Central memory CD8-positive, alpha-beta T cell (primary cell): ENCODE measurements around the gene ARRDC3.
"Not testable (repeated sequence)": the region's sequence is repeated elsewhere in the genome, so short reads cannot be mapped to it uniquely, and the experiment has no call there.

Experiments used
- ATAC-seq: fragments of 150-1000 bp; cut with Tn5 transposase; replicated peaks from 2 replicates; pipeline ENCODE4 v1.10.0; 2022; ENCODE audit warnings: mild to moderate bottlenecking, moderate FRiP score, moderate number of reproducible peaks; ENCODE audit not compliant: poor library complexity, severe bottlenecking; ENCODE audit errors: extremely low read depth
- DNase-seq, 2 donors: peaks; one replicate each; pipeline ENCODE4 v3.0.0; 2021; ENCODE audit warnings: low spot score in 2 of 2
- H3K27ac Mint-ChIP-seq: one replicate; pipeline ENCODE4 v1.8.0; 2022; ENCODE audit warnings: low read depth, mild to moderate bottlenecking, moderate library complexity, mixed read lengths
- H3K27me3 Mint-ChIP-seq: one replicate; pipeline ENCODE4 v1.8.0; 2022; ENCODE audit warnings: mixed read lengths
- H3K36me3 Mint-ChIP-seq: one replicate; pipeline ENCODE4 v1.8.0; 2022; ENCODE audit warnings: mild to moderate bottlenecking, moderate library complexity, mixed read lengths; ENCODE audit not compliant: insufficient read depth
- H3K4me1 Mint-ChIP-seq: one replicate; pipeline ENCODE4 v1.8.0; 2022; ENCODE audit warnings: mixed read lengths
- H3K4me3 Mint-ChIP-seq: one replicate; pipeline ENCODE4 v1.8.0; 2022; ENCODE audit warnings: mild to moderate bottlenecking, moderate library complexity, mixed read lengths
- H3K9me3 Mint-ChIP-seq: one replicate; pipeline ENCODE4 v1.8.0; 2022; ENCODE audit warnings: mixed read lengths

ARRDC3 gene

DNA sequence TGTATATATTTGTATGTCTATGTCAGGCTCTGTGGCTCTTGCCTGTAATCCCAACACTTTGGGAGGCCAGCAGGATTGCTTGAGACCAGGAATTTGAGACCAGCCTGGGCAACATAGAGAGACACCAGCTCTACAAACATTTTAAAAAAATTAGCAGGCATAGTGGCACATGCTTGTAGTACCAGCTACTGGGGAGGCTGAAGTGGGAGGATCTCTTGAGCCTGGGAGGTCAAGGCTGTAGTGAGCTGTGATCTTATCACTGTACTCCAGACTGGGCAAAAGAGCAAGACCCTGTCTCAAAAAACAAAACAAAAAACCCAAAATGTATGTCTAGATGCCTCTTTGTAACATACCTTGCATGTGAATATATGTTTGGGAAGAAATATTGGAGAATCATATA lies 15.8 kb downstream of the ARRDC3 start:
- peaks cover 16% of the 10 kb centered on the region for H3K4me1 Mint-ChIP-seq
- ATAC-seq (no peak), DNase-seq (no peak)
- H3K4me3 Mint-ChIP-seq = no peak overlapping the region
- no peaks in the 10 kb centered on the region for H3K27me3 Mint-ChIP-seq
- peaks cover 51% of the 10 kb centered on the region for H3K36me3 Mint-ChIP-seq
- no peak overlapping the region for H3K27ac Mint-ChIP-seq
- no peaks in the 10 kb centered on the region for H3K9me3 Mint-ChIP-seq

DNA sequence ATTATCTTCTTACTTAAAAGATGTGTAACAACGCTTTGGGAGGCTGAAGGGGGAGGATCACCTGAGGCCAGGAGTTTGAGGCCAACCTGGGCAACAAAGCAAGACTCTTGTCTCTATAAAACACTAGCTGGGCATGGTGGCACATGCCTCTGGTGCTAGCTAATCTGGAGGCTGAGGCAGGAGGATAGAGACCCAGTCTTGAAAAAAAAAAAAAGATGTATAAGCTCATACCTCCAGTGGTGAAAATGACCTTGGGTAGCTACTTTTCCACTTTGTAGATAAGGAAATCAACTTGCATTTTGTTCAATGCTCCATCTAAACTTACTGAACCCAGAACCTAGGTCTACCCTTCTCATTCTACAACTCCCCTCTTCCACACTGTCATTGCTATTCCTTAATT lies 16.6 kb downstream of the ARRDC3 start:
- DNase-seq = no peak
- Mint-ChIP-seq H3K9me3 (peaks cover 5% of the 10 kb centered on the region), H3K4me3 (no peak overlapping the region), H3K36me3 (peaks cover 43% of the 10 kb centered on the region), H3K27me3 (no peaks in the 10 kb centered on the region), H3K4me1 (peaks cover 21% of the 10 kb centered on the region), H3K27ac (peak overlapping the region; percentile 67)
- ATAC-seq = no peak

DNA sequence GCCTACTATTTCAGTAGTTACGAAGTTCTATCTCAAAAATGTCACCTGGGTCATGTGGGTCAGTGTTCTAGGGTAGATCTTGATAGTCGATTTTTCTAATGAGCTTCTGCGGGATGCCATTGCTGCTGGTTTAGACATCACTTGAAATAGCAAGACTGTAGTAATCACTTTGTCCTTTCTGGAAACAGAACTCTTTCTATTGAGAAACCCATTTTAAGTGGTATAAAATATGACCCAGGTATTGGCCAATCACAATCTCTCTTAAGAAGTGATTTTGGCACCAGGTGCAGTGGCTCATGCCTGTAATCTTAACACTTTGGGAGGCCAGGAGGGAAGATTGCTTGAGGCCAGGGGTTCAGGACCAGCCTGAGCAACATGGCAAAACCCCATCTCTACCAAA lies 17.6 kb downstream of the ARRDC3 start:
- H3K27ac Mint-ChIP-seq = no peak overlapping the region
- DNase-seq = no peak
- peaks cover 13% of the 10 kb centered on the region for H3K9me3 Mint-ChIP-seq
- no peak for ATAC-seq
- H3K27me3 Mint-ChIP-seq = no peaks in the 10 kb centered on the region
- peaks cover 32% of the 10 kb centered on the region for H3K36me3 Mint-ChIP-seq
- H3K4me3 Mint-ChIP-seq = no peak overlapping the region
- peaks cover 21% of the 10 kb centered on the region for H3K4me1 Mint-ChIP-seq

DNA sequence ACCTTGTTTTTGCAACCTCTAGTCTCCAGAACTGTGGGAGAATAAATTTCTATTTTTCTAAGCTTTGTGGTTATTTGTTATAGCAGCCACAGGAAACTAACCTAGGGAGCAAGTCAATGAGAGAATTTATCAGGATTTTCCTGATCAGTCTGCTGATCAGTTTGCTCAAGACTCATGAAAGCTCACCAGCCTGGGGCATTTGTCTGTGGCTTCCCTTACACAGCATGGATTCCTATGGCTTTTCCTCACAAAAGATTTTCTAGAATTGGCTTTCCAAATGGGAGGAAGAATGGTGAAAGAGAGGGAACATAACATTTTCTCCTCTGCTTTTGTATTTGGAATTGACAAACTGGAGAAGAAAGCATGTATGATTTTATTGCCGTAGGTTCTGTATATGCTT lies 20.2 kb downstream of the ARRDC3 start:
- peaks cover 14% of the 10 kb centered on the region for H3K36me3 Mint-ChIP-seq
- peaks cover 13% of the 10 kb centered on the region for H3K9me3 Mint-ChIP-seq
- DNase-seq (no peak), ATAC-seq (no peak)
- H3K27ac Mint-ChIP-seq = no peak overlapping the region
- no peak overlapping the region for H3K4me3 Mint-ChIP-seq
- H3K27me3 Mint-ChIP-seq = no peaks in the 10 kb centered on the region
- H3K4me1 Mint-ChIP-seq = peaks cover 11% of the 10 kb centered on the region

DNA sequence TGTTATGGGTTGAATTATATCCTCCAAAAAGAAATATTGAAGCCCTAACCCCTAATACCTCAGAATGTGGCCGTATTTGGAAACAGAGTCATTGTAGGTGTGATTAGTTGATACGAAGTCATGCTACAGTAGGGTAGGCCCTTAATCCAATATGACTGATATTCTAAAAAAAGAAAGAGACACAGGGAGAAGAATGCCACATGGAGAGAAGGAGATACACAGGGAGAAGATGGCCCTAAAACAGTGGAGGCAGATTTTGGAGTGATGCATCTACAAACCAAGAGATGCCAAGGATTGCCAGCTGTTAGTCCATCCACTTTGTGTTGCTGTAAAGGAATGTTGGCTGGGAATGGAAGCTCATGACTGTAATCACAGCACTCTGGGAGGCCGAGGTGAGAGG lies 21.3 kb downstream of the ARRDC3 start:
- Mint-ChIP-seq H3K27me3 (no peaks in the 10 kb centered on the region), H3K27ac (peak overlapping the region; percentile 67), H3K4me1 (peaks cover 11% of the 10 kb centered on the region), H3K36me3 (peaks cover 5% of the 10 kb centered on the region), H3K4me3 (no peak overlapping the region), H3K9me3 (peaks cover 13% of the 10 kb centered on the region)
- no peak for DNase-seq
- ATAC-seq = no peak

DNA sequence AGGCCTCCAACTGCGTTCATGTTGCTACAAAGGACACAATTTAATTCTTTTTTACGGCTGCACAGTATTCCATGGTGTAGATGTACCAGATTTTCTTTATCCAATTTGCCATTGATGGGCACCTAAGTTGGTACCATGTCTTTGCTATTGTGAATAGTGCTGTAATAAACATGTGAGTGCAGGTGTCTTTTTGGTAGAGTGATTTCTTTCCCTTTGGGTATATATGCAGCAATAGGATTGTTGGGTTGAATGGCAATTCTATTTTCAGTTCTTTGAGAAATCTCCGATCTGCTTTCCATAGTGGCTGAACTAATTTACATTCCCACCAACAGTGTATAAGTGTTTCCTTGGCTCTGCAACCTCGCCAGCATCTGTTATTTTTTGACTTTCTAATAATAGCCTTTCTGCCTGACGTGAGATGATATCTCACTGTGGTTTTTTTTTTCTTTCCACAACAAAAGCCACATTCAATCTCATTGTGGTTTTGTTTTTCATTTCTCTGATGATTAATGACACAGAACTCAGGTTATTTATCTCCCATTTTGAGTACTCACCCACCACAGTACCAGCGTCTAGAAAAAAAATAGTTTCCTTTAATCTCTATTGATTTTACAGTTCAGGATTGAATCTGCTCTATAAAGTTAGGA lies 21.9 kb downstream of the ARRDC3 start:
- Mint-ChIP-seq H3K4me3 (no peak overlapping the region), H3K36me3 (peaks cover 3% of the 10 kb centered on the region)

DNA sequence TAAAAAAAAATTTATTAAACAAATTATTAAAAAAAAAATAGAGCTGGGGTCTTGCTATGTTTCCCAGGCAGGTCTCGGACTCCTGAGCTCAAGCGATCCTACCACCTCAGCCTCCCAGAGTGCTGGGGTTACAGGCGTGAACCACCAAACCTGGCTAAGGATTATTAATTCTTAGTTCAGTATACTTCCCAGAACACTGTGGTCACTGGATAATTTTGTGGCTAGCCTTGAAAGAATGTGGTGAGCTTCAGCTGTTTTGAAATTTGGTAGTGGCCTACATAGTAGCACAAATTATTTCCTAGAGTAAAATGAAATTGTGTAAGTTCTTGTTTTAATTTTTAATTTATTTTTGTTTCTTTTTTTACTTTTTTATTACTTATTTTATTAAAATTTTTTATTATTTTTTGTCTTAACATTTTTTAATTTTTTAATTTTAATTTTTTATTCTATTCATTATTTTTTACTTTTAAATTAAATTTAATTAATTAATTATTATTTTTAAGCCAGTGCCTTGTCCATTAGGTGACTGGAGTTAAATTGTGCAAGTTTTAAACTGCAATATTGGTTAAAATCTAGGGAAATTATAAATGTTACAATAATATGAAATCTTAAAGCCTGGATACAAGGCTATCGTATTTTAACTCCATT lies 23.0 kb downstream of the ARRDC3 start:
- peaks cover 1% of the 10 kb centered on the region for H3K36me3 Mint-ChIP-seq
- H3K4me3 Mint-ChIP-seq = no peak overlapping the region
- H3K4me1 Mint-ChIP-seq = peaks cover 11% of the 10 kb centered on the region
- DNase-seq = no peak
- no peak overlapping the region for H3K27ac Mint-ChIP-seq
- no peaks in the 10 kb centered on the region for H3K27me3 Mint-ChIP-seq
- no peak for ATAC-seq
- H3K9me3 Mint-ChIP-seq = peaks cover 13% of the 10 kb centered on the region

More for the DNA sequence above, 21.9 kb downstream of the ARRDC3 start:
- no peak for DNase-seq
- Mint-ChIP-seq H3K9me3 (peaks cover 13% of the 10 kb centered on the region), H3K27ac (peak overlapping the region; percentile 67), H3K27me3 (no peaks in the 10 kb centered on the region), H3K4me1 (peaks cover 11% of the 10 kb centered on the region)
- no peak for ATAC-seq

DNA sequence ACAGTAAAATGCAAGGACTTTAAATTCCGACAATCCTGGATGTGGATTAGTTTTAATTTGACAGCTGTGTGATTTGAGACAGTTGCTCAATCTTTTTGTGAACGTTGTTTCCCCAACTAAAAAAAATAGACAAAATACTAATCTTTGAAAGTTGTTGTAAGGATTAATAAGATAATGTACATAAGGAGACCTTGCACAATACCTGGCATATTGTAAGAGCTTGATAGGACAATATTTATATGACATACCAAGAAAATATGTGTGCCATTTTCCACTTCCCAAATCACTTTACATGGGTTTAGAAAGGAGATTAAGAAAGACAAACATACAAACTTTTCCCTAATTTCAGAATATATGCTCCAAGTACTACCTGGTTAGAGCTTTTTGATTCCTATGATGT lies 25.3 kb downstream of the ARRDC3 start:
- H3K4me3 Mint-ChIP-seq = no peak overlapping the region
- H3K27ac Mint-ChIP-seq = no peak overlapping the region
- ATAC-seq (no peak), DNase-seq (no peak)
- peaks cover 1% of the 10 kb centered on the region for H3K36me3 Mint-ChIP-seq
- H3K27me3 Mint-ChIP-seq = no peaks in the 10 kb centered on the region
- H3K9me3 Mint-ChIP-seq = peaks cover 13% of the 10 kb centered on the region
- peaks cover 11% of the 10 kb centered on the region for H3K4me1 Mint-ChIP-seq

DNA sequence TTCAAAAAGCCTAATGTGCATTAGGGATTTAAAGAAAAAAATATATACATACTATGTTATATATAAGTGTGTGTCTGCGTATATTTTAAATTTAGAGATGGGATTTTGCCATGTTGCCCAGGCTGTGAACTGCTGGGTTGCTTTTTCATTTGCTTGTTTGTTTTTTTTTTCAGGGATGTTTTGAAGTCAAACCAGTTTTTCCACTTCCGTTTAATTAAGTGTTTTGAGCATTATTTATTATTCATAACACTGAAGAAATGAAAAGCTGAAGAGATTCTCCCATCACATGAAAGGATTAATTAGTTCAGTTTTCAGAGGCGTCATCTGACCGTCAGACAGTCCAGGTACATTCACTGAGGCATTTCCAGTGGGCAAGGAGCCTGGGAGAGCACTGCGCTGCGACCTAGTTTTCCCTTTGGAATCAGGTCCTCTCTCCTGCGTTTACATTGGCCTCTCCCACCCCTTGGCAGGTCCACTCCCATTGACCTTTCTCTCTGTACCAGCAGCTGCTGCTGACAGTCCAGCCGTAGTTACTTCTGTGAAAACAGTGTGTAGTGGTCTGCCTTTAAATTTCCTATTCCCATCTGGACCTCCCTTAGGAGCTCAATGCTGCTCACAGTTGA lies 26.0 kb downstream of the ARRDC3 start:
- Mint-ChIP-seq H3K27ac (no peak overlapping the region), H3K4me3 (no peak overlapping the region), H3K36me3 (peaks cover 1% of the 10 kb centered on the region), H3K4me1 (peaks cover 11% of the 10 kb centered on the region), H3K27me3 (no peaks in the 10 kb centered on the region), H3K9me3 (peaks cover 13% of the 10 kb centered on the region)
- DNase-seq (no peak), ATAC-seq (no peak)

DNA sequence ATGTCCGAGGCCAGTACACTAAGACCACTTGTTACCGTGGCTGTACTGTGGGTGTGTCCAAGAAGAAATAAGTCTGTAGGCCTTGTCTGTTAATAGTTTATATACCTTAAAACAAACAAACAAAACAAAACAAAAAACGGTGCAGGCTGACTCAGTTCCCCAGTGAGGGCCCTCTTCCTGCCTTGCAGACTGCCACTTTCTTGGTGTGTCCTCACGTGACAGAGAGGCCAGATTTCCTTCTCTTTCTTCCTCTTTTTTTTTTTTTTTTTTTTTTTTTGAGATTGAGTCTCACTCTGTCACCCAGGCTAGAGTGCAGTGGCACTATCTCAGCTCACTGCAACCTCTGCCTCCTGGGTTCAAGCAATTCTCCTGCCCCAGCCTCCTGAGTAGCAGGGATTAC lies 28.2 kb downstream of the ARRDC3 start:
- H3K27me3 Mint-ChIP-seq, H3K4me1 Mint-ChIP-seq, ATAC-seq, H3K27ac Mint-ChIP-seq, H3K9me3 Mint-ChIP-seq, H3K36me3 Mint-ChIP-seq, DNase-seq, H3K4me3 Mint-ChIP-seq: not testable (repeated sequence)

DNA sequence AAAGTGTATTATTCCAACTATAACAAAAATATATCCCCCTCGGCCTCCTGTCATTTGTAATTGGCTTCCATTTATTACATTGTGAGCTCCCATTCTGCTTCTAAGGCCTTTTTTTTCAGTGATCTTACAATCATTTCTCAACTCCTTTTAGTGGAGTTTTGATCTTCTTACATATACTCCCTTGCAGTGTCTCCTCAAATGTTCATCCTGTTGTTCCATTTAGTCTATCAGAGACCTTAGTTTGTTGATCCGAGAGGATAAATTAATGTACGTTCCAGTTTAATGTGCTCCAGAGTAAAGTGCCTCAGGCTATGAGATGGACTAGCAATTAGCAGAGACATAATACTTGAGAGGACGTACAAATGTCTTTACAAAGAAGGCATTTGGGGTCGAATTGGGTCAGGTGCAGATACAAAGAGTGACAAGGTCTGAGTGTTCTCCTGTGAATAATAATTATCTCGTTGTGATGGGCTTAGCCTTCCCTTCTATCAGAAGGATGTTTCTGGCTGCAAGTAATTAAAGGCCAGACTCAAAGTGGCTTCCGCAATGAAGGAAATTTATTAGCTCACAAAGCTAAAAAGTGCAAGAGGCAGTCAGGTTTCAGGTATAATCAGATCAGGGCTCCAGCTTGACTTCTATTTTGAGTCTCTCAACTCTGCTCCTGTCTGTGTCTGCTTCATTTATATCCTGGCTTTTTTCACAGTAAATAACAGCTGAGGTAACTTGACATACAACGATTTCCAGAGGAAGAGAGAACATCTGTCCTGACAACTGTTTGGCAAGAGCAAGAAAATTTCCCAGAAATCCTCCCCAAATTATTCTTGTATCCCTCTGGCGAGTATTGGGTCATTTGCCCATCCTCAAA lies 30.1 kb downstream of the ARRDC3 start:
- Mint-ChIP-seq H3K36me3 (no peaks in the 10 kb centered on the region), H3K27me3 (no peaks in the 10 kb centered on the region), H3K9me3 (no peaks in the 10 kb centered on the region), H3K4me3 (no peak overlapping the region), H3K27ac (no peak overlapping the region), H3K4me1 (no peaks in the 10 kb centered on the region)
- no peak for DNase-seq
- ATAC-seq = no peak

DNA sequence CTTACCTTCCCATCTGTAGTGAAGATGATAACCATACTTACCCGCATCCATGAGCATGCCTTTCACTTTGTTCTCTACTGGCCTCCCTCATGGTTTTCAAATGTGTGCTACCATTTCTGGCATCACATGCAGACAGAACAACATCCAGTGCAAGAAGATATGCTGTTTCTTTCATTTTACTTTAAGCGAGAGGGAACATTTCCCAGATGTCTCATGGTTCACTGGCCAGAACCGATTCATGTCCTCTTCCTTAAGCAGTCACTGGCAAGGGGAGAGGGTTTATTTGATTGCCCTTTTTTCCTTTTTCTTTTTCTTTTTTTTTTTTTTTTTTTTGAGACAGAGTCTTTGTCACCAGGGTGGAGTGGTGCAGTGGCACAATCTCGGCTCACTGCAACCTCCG lies 37.7 kb downstream of the ARRDC3 start:
- no peaks in the 10 kb centered on the region for H3K4me1 Mint-ChIP-seq
- H3K36me3 Mint-ChIP-seq = no peaks in the 10 kb centered on the region
- no peak overlapping the region for H3K27ac Mint-ChIP-seq
- no peak for ATAC-seq
- H3K9me3 Mint-ChIP-seq = no peaks in the 10 kb centered on the region
- no peaks in the 10 kb centered on the region for H3K27me3 Mint-ChIP-seq
- H3K4me3 Mint-ChIP-seq = no peak overlapping the region
- no peak for DNase-seq
